ENCODE data around the gene USP13.
"Not testable (repeated sequence)": the region's sequence is repeated elsewhere in the genome, so short reads cannot be mapped to it uniquely, and the experiment has no call there.

Gene USP13

GRCh38 chr3:179660872-179661271 lies 8.0 kb downstream of the USP13 start:
- DNase-seq, result peak; percentile 27

- DNase-seq, result no peak
Observed at GRCh38 chr3:179661777-179662176, 8.9 kb downstream of the USP13 start.

- no peak for DNase-seq
Observed at GRCh38 chr3:179663093-179663492, 10.3 kb downstream of the USP13 start.

GRCh38 chr3:179666030-179666429 lies 13.2 kb downstream of the USP13 start:
- DNase-seq, result no peak

GRCh38 chr3:179666436-179667035 lies 13.7 kb downstream of the USP13 start:
- peak; percentile 9 for DNase-seq

GRCh38 chr3:179668429-179668828 lies 15.6 kb downstream of the USP13 start:
- no peak for DNase-seq

- no peak for DNase-seq
Observed at GRCh38 chr3:179670311-179670710, 17.5 kb downstream of the USP13 start.

- no peak for DNase-seq
Observed at GRCh38 chr3:179671309-179671708, 18.5 kb downstream of the USP13 start.

GRCh38 chr3:179671747-179672242 lies 19.0 kb downstream of the USP13 start:
- peak; percentile 12 for DNase-seq

GRCh38 chr3:179672918-179673317 lies 20.1 kb downstream of the USP13 start:
- DNase-seq, result no peak

GRCh38 chr3:179673523-179673922 lies 20.7 kb downstream of the USP13 start:
- DNase-seq, result no peak

GRCh38 chr3:179676081-179676480 lies 23.2 kb downstream of the USP13 start:
- no peak for DNase-seq

GRCh38 chr3:179677884-179678283 lies 25.0 kb downstream of the USP13 start:
- DNase-seq, result no peak

- DNase-seq, result no peak
Observed at GRCh38 chr3:179681492-179682263, 28.8 kb downstream of the USP13 start.

- DNase-seq, result no peak
Observed at GRCh38 chr3:179682426-179683080, 29.7 kb downstream of the USP13 start.

- not testable (repeated sequence) for DNase-seq
Observed at GRCh38 chr3:179683286-179683685, 30.4 kb downstream of the USP13 start.

- DNase-seq, result no peak
Observed at GRCh38 chr3:179687967-179688535, 35.2 kb downstream of the USP13 start.

GRCh38 chr3:179688850-179689249 lies 36.0 kb downstream of the USP13 start:
- peak; percentile 24 for DNase-seq

- DNase-seq, result no peak
Observed at GRCh38 chr3:179694731-179695130, 41.9 kb downstream of the USP13 start.

- no peak for DNase-seq
Observed at GRCh38 chr3:179695672-179696313, 43.0 kb downstream of the USP13 start.

- no peak for DNase-seq
Observed at GRCh38 chr3:179697736-179698332, 45.0 kb downstream of the USP13 start.

- no peak for DNase-seq
Observed at GRCh38 chr3:179700716-179701115, 47.9 kb downstream of the USP13 start.

Measured in fibroblast of skin of back (primary cell).